Measurements from ENCODE around the gene ITPRIPL2. TPM values are rescaled to one million over a fixed set of nuclear protein-coding genes. Genes with fewer than 3 reads are reported as not detected.

Gene ITPRIPL2
- total and polyA plus RNA-seq, 2 of the 13 experiments (the other 11 are each of a cell fraction or from before 2014, with no cell fraction given) = 5.9 to 12.6 TPM

DNA sequence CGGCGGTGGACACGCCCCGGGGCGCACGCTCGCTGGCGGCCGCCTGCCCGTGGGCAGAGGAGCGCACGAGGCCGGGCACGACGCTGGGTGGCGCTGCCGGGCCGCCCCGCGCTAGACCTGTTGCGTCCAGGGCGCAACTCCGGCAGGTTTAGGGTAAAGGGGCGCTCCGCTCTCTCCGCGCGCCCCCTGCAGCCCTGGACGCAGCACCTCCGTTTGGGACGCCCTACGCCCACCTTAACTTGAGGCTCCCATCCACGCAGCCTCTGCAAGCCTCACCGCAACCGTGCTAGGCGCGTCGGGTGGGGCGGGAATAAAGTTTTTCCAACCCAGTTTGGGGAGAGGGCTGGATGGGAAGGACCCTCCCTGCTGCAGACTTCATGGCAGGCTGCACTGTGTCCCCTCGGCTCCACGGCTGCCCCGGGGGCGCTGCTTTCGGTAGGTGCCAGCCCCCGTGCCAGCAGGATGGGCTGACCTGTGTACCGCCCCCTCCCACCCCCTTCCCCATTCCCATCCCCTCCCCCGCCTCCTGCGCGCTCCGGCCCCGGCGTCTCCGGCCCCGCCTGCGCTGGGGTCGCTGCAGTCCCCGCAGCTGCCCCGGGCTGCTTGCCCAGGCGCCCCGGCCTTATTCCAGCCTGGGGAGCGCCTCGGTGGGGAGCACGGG, 54.1 kb downstream of the ITPRIPL2 start, which contains the start of gene SYT17 (continued):
- TF ChIP-seq FIP1L1 (IDR thresholded peaks at IDR 0.05; ENCODE audit: borderline replicate concordance, insufficient read depth, low read depth, low read length) (no peak), NR2F6 (IDR thresholded peaks at IDR 0.05) (no peak), NR2F6 (CRISPR knock-in tag; IDR thresholded peaks at IDR 0.05) (no peak), CBX1 (IDR thresholded peaks at IDR 0.05; ENCODE audit: low read depth) (no peak), ZNF616 (CRISPR knock-in tag; IDR thresholded peaks at IDR 0.05; ENCODE audit: low read depth) (no peak; the same call in 1 of the 2 replicates), ZNF792 (CRISPR knock-in tag; IDR thresholded peaks at IDR 0.05) (peak; percentile 21; the same call in 1 of the 2 replicates), ASH2L (IDR thresholded peaks at IDR 0.05; ENCODE audit: insufficient read length, low read depth, low read length) (no peak), CCDC6 (CRISPR knock-in tag; IDR thresholded peaks at IDR 0.05) (peak; percentile 81), FLYWCH1 (CRISPR knock-in tag; IDR thresholded peaks at IDR 0.05) (no peak), ZNF749 (CRISPR knock-in tag; IDR thresholded peaks at IDR 0.05; ENCODE audit: borderline replicate concordance) (no peak), NR3C1 (CRISPR knock-in tag; IDR thresholded peaks at IDR 0.05) (no peak), ZNF772 (CRISPR knock-in tag; IDR thresholded peaks at IDR 0.05) (no peak), NFIB (CRISPR knock-in tag; IDR thresholded peaks at IDR 0.05; ENCODE audit: borderline replicate concordance) (no peak), POLR2AphosphoS2 (IDR thresholded peaks at IDR 0.05; ENCODE audit: low read depth, low read length) (no peak), U2AF1 (optimal IDR thresholded peaks at IDR 0.05; ENCODE audit: low read depth, low read length) (no peak), MXD1 (CRISPR knock-in tag; IDR thresholded peaks at IDR 0.05) (peak; percentile 55), ZNF260 (CRISPR knock-in tag; IDR thresholded peaks at IDR 0.05; ENCODE audit: borderline replicate concordance, low read depth) (no peak)
- TF ChIP-seq, protein P1, sequence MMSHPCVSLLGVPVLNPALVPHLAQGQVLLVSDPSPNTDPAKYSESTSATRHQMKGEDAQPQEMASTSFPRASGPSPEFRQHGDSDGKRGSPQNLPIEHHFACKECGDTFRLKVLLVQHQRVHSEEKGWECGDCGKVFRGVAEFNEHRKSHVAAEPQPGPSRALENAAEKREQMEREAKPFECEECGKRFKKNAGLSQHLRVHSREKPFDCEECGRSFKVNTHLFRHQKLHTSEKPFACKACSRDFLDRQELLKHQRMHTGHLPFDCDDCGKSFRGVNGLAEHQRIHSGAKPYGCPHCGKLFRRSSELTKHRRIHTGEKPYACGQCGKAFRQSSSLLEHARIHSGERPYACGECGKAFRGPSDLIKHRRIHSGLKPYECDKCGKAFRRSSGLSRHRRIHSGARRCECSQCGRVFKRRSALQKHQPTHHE (CRISPR knock-in tag; IDR thresholded peaks at IDR 0.05; ENCODE audit: borderline replicate concordance) = no peak
- TF ChIP-seq, protein P2, sequence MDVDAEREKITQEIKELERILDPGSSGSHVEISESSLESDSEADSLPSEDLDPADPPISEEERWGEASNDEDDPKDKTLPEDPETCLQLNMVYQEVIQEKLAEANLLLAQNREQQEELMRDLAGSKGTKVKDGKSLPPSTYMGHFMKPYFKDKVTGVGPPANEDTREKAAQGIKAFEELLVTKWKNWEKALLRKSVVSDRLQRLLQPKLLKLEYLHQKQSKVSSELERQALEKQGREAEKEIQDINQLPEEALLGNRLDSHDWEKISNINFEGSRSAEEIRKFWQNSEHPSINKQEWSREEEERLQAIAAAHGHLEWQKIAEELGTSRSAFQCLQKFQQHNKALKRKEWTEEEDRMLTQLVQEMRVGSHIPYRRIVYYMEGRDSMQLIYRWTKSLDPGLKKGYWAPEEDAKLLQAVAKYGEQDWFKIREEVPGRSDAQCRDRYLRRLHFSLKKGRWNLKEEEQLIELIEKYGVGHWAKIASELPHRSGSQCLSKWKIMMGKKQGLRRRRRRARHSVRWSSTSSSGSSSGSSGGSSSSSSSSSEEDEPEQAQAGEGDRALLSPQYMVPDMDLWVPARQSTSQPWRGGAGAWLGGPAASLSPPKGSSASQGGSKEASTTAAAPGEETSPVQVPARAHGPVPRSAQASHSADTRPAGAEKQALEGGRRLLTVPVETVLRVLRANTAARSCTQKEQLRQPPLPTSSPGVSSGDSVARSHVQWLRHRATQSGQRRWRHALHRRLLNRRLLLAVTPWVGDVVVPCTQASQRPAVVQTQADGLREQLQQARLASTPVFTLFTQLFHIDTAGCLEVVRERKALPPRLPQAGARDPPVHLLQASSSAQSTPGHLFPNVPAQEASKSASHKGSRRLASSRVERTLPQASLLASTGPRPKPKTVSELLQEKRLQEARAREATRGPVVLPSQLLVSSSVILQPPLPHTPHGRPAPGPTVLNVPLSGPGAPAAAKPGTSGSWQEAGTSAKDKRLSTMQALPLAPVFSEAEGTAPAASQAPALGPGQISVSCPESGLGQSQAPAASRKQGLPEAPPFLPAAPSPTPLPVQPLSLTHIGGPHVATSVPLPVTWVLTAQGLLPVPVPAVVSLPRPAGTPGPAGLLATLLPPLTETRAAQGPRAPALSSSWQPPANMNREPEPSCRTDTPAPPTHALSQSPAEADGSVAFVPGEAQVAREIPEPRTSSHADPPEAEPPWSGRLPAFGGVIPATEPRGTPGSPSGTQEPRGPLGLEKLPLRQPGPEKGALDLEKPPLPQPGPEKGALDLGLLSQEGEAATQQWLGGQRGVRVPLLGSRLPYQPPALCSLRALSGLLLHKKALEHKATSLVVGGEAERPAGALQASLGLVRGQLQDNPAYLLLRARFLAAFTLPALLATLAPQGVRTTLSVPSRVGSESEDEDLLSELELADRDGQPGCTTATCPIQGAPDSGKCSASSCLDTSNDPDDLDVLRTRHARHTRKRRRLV (CRISPR knock-in tag; IDR thresholded peaks at IDR 0.05) = no peak
- TF ChIP-seq, protein P3, sequence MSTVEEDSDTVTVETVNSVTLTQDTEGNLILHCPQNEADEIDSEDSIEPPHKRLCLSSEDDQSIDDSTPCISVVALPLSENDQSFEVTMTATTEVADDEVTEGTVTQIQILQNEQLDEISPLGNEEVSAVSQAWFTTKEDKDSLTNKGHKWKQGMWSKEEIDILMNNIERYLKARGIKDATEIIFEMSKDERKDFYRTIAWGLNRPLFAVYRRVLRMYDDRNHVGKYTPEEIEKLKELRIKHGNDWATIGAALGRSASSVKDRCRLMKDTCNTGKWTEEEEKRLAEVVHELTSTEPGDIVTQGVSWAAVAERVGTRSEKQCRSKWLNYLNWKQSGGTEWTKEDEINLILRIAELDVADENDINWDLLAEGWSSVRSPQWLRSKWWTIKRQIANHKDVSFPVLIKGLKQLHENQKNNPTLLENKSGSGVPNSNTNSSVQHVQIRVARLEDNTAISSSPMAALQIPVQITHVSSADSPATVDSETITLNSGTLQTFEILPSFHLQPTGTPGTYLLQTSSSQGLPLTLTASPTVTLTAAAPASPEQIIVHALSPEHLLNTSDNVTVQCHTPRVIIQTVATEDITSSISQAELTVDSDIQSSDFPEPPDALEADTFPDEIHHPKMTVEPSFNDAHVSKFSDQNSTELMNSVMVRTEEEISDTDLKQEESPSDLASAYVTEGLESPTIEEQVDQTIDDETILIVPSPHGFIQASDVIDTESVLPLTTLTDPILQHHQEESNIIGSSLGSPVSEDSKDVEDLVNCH (CRISPR knock-in tag; IDR thresholded peaks at IDR 0.05) = no peak
- TF ChIP-seq, protein P4, sequence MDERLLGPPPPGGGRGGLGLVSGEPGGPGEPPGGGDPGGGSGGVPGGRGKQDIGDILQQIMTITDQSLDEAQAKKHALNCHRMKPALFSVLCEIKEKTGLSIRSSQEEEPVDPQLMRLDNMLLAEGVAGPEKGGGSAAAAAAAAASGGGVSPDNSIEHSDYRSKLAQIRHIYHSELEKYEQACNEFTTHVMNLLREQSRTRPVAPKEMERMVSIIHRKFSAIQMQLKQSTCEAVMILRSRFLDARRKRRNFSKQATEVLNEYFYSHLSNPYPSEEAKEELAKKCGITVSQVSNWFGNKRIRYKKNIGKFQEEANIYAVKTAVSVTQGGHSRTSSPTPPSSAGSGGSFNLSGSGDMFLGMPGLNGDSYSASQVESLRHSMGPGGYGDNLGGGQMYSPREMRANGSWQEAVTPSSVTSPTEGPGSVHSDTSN (CRISPR knock-in tag; IDR thresholded peaks at IDR 0.05) = no peak

All from HepG2 (cell line).